Nucleus accumbens (tissue), 56 donors: ENCODE data around the gene MACF1.

ENCODE experiments used
- DNase-seq, 56 donors: peaks; one replicate each; lab custom pipeline; 2025; lab: John Stamatoyannopoulos, UW

Gene MACF1

GRCh38 chr1:39381839-39382238 is 177.3 kb downstream of the MACF1 start:
- DNase-seq = no peak

GRCh38 chr1:39384305-39384704 is 179.8 kb downstream of the MACF1 start:
- DNase-seq = no peak

DNA sequence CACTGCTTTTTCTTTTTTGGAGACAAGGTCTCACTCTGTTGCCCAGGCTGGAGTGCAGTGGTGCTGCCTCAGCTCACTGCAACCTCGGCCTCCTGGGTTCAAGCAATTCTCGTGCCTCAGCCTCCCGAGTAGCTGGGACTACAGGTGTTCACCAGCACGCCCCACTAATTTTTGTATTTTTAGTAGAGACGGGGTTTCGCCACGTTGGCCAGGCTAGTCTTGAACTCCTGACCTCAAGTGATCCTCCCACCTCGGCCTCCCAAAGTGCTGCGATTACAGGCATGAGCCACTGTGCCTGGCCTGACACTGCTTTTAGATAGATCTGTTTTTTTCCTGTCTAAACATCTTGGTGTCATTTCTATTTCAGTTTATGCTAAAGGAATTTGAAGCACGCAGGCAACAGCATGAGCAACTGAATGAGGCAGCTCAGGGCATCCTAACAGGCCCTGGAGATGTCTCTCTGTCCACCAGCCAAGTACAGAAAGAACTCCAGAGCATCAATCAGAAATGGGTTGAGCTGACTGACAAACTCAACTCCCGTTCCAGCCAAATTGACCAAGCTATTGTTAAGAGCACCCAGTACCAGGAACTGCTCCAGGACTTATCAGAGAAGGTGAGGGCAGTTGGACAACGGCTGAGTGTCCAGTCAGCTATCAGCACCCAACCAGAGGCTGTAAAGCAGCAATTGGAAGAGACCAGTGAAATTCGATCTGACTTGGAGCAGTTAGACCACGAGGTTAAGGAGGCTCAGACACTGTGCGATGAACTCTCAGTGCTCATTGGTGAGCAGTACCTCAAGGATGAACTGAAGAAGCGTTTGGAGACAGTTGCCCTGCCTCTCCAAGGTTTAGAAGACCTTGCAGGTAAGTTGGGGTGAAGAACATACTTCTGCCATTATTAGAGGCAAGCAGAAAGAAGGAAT is 180.8 kb downstream of the MACF1 start:
- no peak for DNase-seq

GRCh38 chr1:39386997-39387396 is 182.5 kb downstream of the MACF1 start:
- no peak for DNase-seq

GRCh38 chr1:39387452-39387851 is 183.0 kb downstream of the MACF1 start:
- no peak for DNase-seq

GRCh38 chr1:39391691-39392679 is 187.5 kb downstream of the MACF1 start:
- peak in 13 of 56 donors; percentile 13 to 55 (median 30) for DNase-seq

DNA sequence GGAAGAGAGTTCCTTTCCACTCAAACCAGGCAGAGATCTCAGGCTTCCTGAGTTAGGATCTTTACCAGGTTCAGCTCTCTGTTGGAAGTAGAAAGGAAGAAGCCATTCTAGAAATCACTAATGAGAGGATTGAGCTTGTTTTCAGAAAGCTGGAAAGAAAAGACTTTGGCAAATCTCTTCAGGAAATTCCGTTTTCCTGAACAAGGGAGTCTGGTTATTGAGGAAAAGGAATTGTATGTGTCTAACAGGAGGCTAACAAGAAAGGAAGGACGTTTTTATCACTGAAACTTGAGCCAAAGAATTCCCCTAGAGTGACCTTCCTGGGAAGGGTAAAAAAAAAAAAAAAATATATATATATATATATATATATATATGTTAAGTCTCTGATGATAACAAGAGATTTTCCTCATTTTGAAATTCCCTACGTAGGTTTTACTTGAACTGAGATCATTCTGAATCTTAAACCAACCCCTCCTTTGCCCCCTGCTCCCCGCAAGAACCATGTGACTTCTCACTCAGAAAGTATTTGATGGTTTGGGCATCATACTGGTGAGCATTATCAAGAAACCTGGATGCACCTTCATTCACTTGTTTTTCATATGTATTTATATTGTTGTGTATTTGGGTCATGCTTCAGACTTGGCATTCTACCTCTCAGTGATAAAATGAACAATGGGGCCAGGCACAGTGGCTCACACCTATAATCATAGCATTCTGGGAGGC is 188.5 kb downstream of the MACF1 start:
- no peak for DNase-seq

- DNase-seq = no peak
Observed at GRCh38 chr1:39393645-39394044, 189.2 kb downstream of the MACF1 start.

DNA sequence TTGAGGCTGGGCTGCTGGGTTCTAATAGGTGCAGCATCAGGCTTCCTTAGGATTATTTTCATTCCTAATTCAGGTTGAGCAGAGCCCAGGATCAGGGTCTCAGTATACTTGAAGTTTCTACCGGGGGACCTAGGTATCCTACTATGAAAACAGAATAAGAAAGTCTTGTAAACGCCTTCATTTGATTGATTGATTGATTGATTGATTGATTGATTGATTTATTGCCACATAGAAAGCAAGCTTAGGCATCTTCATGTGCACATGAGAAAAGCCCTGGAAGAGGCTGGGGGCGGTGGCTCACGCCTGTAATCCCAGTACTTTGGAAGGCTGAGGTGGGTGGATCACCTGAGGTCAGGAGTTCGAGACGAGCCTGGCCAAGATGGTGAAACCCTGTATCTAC is 189.6 kb downstream of the MACF1 start:
- no peak for DNase-seq

GRCh38 chr1:39394598-39394997 is 190.1 kb downstream of the MACF1 start:
- no peak for DNase-seq

- DNase-seq = peak in 3 of 56 donors; percentile 26 to 28 (median 28)
Observed at GRCh38 chr1:39395357-39395831, 190.9 kb downstream of the MACF1 start.

DNA sequence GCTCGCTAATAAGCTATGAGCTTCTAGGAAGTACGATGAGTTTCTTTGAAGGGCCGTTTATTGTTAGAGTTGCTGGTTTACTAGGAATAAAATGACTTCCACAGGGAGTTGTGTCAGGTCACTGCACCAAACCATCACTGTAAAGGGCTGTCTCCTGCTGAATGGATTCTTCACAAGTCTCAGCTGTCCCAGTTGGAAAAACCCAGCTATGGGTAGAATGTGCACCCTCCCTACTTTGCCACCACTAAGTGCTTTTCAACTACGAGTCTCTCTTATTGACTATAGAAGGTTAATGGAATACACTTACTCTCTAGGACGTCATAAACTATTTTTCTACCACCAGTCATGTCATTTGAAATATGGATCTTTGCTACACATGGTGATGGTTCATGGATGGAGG is 192.2 kb downstream of the MACF1 start:
- no peak for DNase-seq

DNA sequence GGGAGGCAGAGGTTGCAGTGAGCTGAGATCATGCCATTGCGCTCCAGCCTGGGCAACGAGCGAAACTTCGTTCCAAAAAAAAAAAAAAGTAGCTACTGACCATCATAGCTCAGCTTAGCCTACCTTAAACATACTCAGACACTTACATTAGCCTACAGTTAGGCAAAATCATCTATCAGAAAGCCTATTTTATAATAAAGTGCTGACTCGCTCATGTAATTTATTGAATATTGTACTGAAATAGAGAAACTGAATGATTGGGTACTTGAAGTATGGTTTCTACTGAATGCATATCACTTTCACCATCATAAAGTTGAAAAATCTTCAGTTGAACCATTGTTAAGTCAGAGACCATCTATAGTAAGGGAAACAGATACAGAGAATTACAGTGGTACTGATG is 193.0 kb downstream of the MACF1 start:
- no peak for DNase-seq

- DNase-seq = peak in 5 of 56 donors; percentile 8 to 47 (median 22)
Observed at GRCh38 chr1:39398278-39399021, 194.0 kb downstream of the MACF1 start.

DNA sequence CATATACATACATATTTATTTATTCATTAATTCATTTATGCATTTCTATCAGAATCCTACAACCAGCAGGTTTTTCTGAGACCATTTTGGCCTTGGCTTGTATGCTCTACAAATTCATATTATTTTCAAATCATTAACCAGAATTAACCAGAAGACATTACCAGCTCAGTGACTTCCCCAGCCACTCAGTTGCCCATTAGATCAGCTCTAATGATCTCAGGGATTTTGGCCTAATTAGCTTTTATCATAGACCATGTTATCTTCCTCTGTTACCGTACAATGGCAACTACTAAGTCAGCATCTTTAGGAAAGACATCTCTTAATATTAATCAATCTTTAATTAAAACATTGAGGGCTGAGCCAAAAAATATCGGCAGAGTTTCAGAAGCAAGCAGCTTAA is 196.6 kb downstream of the MACF1 start:
- no peak for DNase-seq

DNA sequence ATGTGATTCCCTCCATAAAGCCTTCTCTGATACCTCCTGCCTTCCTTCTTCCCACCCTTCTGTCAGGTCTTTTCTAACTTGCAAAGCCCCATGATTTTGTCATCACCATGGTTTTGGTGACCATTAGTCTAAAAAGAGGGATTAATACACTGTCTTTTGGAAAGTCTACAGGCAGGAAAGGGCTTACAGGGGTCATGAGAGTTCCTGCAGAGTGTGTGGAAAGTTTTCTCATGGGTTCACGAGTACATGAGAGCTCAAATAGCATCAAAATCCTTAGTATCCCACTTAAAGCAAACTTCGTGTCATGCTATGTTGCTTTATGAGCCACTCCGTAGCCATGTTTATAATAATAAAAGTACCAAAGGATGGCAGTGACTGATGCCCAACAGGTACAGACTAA is 200.4 kb downstream of the MACF1 start:
- DNase-seq = no peak

GRCh38 chr1:39405358-39405757 is 200.9 kb downstream of the MACF1 start:
- DNase-seq = no peak

GRCh38 chr1:39406533-39407450 is 202.3 kb downstream of the MACF1 start:
- DNase-seq = no peak

DNA sequence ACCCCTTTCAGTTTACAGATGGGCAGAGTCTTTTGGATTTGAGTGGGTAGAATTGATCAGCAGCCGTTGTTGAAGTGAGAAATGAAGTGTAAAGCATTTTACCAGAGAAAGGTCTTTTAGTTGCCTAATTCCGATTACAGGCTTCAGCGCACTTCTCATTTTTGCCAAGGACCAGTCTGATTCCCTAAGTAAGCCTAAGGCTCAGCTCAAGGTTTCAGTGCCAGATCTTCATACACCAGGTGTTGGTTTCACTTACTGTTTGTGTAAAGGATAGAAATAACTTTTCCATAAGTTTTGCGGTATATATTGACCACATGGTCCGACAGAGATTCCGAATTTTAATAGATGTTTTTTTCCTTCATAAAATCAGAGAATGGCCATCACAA is 203.0 kb downstream of the MACF1 start:
- DNase-seq = no peak
